GM12864 (cell line): ENCODE results near the gene PEF1.

ENCODE experiments used
- DNase-seq: peaks from one replicate; pipeline ENCODE4 v3.0.0-alpha.2; 2011; ENCODE audit warnings: low read depth
- H3K4me3 ChIP-seq: 2 replicates; pipeline ENCODE4 v1.5.1; 2011; ENCODE audit warnings: mild to moderate bottlenecking, low read depth, low read length, control low read depth
- TF ChIP-seq, protein P1 (sequence below): IDR thresholded peaks from 2 replicates; pipeline ENCODE4 v1.5.1; 2011; ENCODE audit warnings: low read depth, mild to moderate bottlenecking, moderate library complexity, low read length, control low read depth, inconsistent platforms; ENCODE audit errors: missing control alignments

Gene PEF1

GRCh38 chr1:31689379-31689778 lies 44.7 kb upstream of the PEF1 start:
- no peak overlapping the region for H3K4me3 ChIP-seq
- TF ChIP-seq, protein P1, sequence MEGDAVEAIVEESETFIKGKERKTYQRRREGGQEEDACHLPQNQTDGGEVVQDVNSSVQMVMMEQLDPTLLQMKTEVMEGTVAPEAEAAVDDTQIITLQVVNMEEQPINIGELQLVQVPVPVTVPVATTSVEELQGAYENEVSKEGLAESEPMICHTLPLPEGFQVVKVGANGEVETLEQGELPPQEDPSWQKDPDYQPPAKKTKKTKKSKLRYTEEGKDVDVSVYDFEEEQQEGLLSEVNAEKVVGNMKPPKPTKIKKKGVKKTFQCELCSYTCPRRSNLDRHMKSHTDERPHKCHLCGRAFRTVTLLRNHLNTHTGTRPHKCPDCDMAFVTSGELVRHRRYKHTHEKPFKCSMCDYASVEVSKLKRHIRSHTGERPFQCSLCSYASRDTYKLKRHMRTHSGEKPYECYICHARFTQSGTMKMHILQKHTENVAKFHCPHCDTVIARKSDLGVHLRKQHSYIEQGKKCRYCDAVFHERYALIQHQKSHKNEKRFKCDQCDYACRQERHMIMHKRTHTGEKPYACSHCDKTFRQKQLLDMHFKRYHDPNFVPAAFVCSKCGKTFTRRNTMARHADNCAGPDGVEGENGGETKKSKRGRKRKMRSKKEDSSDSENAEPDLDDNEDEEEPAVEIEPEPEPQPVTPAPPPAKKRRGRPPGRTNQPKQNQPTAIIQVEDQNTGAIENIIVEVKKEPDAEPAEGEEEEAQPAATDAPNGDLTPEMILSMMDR, result no peak
- no peak for DNase-seq

DNA sequence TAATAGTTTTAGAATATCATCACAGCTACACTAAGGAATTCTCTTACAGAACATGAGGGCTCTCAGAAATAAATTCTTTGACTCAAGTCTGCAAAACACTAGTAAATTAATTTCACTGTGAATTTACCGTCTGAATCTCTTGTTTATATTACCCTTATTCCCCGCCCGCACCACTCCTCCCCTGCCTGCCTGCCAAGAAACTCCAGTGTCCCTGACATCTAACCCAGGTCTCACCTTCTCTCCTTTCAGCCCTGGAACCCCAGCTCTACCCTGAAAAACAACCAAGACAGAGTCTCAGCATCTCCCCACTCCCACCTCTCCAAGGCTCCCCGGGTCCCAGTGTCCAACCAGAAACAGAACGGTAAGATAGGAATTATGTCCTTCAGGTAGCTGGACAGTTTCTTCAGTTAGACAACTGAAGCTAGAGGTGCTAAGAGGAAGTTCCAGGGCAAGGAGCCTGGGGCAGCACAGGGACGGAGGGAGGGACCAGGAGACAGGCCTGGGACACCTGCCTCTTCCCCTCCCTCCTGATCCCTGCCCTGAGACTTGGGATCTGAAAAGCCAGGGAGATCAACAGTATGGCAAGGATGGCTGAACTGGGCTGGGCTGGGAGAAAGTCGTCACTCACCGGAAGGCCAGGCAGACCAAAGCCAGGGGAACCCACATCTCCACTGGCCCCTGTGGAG lies 43.7 kb upstream of the PEF1 start:
- TF ChIP-seq, protein P1, result no peak
- DNase-seq, result no peak
- H3K4me3 ChIP-seq, result no peak overlapping the region

- DNase-seq, result no peak
- TF ChIP-seq, protein P1, result no peak
- no peak overlapping the region for H3K4me3 ChIP-seq
Observed at GRCh38 chr1:31687601-31688000, 42.9 kb upstream of the PEF1 start.

GRCh38 chr1:31685795-31686194 lies 41.1 kb upstream of the PEF1 start:
- no peak overlapping the region for H3K4me3 ChIP-seq
- TF ChIP-seq, protein P1, result no peak
- no peak for DNase-seq

- no peak overlapping the region for H3K4me3 ChIP-seq
- no peak for DNase-seq
- TF ChIP-seq, protein P1, result peak; percentile 59
Observed at GRCh38 chr1:31683997-31684396, 39.3 kb upstream of the PEF1 start.

- no peak overlapping the region for H3K4me3 ChIP-seq
- TF ChIP-seq, protein P1, result no peak
- no peak for DNase-seq
Observed at GRCh38 chr1:31681415-31681814, 36.7 kb upstream of the PEF1 start.

DNA sequence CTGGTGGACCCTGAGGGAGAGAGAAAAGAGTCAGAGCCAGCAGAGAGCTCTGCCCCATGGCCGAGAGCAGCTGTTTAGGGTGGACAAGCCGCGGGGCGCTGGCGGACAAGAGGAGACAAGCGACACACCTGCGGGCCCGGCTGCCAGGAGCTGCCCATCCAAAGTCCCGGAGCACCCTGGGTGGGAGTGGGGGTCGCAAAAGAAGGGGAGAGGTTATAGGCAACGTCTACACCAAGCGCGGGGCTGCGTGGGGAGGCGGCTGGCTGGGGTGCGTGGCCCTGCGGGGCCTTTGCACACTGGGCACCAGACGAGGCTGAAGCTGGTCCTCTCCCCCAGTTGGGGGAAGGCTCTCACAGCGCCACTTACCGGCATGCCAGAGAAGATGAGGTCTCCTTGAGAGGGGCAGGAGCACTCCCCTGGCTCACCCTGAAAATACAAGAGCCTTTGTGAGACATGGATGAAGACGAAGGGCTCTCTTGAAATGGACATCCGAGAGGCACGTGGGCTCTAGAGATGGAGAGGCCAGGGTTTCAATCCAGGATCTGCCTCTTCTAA lies 35.1 kb upstream of the PEF1 start:
- TF ChIP-seq, protein P1, result no peak
- H3K4me3 ChIP-seq, result no peak overlapping the region
- DNase-seq, result no peak
